CD4-positive, CD25-positive, alpha-beta regulatory T cell (primary cell): ENCODE data around the gene DMP1. TPM values are rescaled to one million over a fixed set of nuclear protein-coding genes. Genes with fewer than 3 reads are reported as not detected.
"Not testable (repeated sequence)": the region's sequence is repeated elsewhere in the genome, so short reads cannot be mapped to it uniquely, and the experiment has no call there.

Experiments used
- ATAC-seq, 2 donors: fragments of 150-1000 bp; cut with Tn5 transposase; one replicate each; pipeline ENCODE4 v1.10.0; 2021; ENCODE audit warnings: low read depth in 2 of 2, moderate number of reproducible peaks in 2 of 2, moderate library complexity in 1 of 2
- DNase-seq, 3 donors: peaks; one replicate each; pipeline versions ENCODE4 v3.0.0 to v3.0.0-alpha.2; 2012 to 2022; ENCODE audit warnings: mixed read lengths in 1 of 3
- H3K27ac ChIP-seq: one replicate; pipeline ENCODE4 v1.7.0; 2013; ENCODE audit warnings: mild to moderate bottlenecking, low read length; ENCODE audit not compliant: insufficient read depth, poor library complexity, severe bottlenecking
- H3K27me3 ChIP-seq: one replicate; pipeline ENCODE4 v1.7.0; 2013; ENCODE audit warnings: low read length; ENCODE audit not compliant: control insufficient read depth, insufficient read depth
- H3K36me3 ChIP-seq: one replicate; pipeline ENCODE4 v1.7.0; 2013; ENCODE audit warnings: mild to moderate bottlenecking, low read length, moderate library complexity; ENCODE audit not compliant: control insufficient read depth, insufficient read depth
- H3K4me1 ChIP-seq: 2 replicates; pipeline ENCODE4 v1.7.0; 2013; ENCODE audit warnings: mild to moderate bottlenecking, low read length; ENCODE audit not compliant: insufficient read depth, control insufficient read depth, poor library complexity, severe bottlenecking
- H3K4me3 ChIP-seq: one replicate; pipeline ENCODE4 v1.7.0; 2013; ENCODE audit warnings: low read depth, mild to moderate bottlenecking, low read length, moderate library complexity
- H3K9me3 ChIP-seq, 2 experiments: 1 replicate in 1 of 2; 2 replicates in 1 of 2; pipeline ENCODE4 v1.7.0; 2013; ENCODE audit warnings: low read length in 2 of 2, mild to moderate bottlenecking in 1 of 2, moderate library complexity in 1 of 2; ENCODE audit not compliant: control insufficient read depth in 2 of 2
- H3K27ac Mint-ChIP-seq, 3 donors: one replicate each; pipeline ENCODE4 v1.8.0; 2020 to 2022; ENCODE audit warnings: mild to moderate bottlenecking in 3 of 3, mixed read lengths in 3 of 3, moderate library complexity in 2 of 3
- H3K27me3 Mint-ChIP-seq: one replicate; pipeline ENCODE4 v1.8.0; 2022; ENCODE audit warnings: mild to moderate bottlenecking, mixed read lengths
- H3K36me3 Mint-ChIP-seq: one replicate; pipeline ENCODE4 v1.8.0; 2020; ENCODE audit warnings: mixed read lengths
- H3K4me1 Mint-ChIP-seq, 4 donors: one replicate each; pipeline ENCODE4 v1.8.0; 2020 to 2022; ENCODE audit warnings: mixed read lengths in 4 of 4, mild to moderate bottlenecking in 1 of 4
- H3K4me3 Mint-ChIP-seq, 4 donors: one replicate each; pipeline ENCODE4 v1.8.0; 2020 to 2022; ENCODE audit warnings: mild to moderate bottlenecking in 4 of 4, mixed read lengths in 4 of 4, moderate library complexity in 3 of 4
- H3K9me3 Mint-ChIP-seq, 7 donors: one replicate each; pipeline ENCODE4 v1.8.0; 2020 to 2022; ENCODE audit warnings: mixed read lengths in 7 of 7, mild to moderate bottlenecking in 3 of 7, moderate library complexity in 2 of 7
- polyA plus RNA-seq, 4 donors: library from polyadenylated mRNA; unstranded; fragments of 300-500 nt; fragmentation: Illumina TruSeq; gene quantifications; one replicate each; pipeline ENCODE4 v1.2.3, GENCODE V29; 2021
- total RNA-seq: library from RNA; stranded (reverse); gene quantifications from one replicate; pipeline ENCODE4 v1.2.3, GENCODE V29; 2022

DMP1 gene
- total and polyA plus RNA-seq, 5 donors from 2014 or later = not detected

DNA sequence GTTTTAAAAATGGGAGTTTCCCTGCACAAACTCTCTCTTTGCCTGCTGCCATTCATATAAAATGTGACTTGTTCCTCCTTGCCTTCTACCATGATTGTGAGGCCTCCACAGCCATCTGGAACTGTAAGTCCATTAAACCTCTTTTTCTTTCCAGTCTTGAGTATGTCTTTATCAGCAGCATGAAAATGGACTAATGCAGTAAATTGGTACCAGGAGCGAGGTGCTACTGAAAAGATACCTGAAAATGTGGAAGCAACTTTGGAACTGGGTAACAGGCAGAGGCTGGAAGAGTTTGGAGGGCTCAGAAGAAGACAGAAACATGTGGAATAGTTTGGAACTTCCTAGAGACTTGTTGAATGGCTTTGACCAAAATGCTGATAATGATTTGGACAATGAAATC lies 40.9 kb downstream of the DMP1 start:
- H3K27me3 ChIP-seq, ATAC-seq, H3K4me3 Mint-ChIP-seq, DNase-seq, H3K36me3 Mint-ChIP-seq, H3K4me1 Mint-ChIP-seq, H3K27me3 Mint-ChIP-seq, H3K27ac ChIP-seq, H3K4me1 ChIP-seq, H3K36me3 ChIP-seq, H3K4me3 ChIP-seq, H3K27ac Mint-ChIP-seq: not testable (repeated sequence)
- H3K9me3 Mint-ChIP-seq = peaks cover 0 to 19% (median 12%) of the 10 kb centered on the region in 7 donors
- peaks cover 7 to 17% of the 10 kb centered on the region in 2 experiments for H3K9me3 ChIP-seq

DNA sequence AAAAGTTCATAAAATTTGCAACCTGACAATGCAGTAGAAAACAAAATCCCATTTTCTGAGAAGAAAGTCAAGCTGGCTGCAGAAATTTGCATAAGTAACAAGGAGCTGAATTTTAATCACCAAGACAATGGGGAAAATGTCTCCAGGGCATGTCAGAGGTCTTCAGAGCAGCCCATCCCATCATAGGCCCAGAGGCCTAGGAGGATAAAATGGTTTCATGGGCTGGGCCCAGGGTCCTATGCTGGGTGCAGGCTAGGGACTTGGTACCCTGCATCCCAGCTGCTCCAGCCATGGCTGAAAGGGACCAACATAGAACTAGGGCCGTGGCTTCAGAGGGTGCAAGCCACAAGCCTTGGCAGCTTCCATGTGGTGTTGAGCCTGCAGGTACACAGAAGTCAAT lies 42.0 kb downstream of the DMP1 start:
- not testable (repeated sequence) for H3K36me3 Mint-ChIP-seq, H3K27ac ChIP-seq, H3K27me3 ChIP-seq, H3K4me1 Mint-ChIP-seq, H3K27me3 Mint-ChIP-seq, H3K4me3 ChIP-seq, H3K27ac Mint-ChIP-seq, H3K4me1 ChIP-seq, H3K4me3 Mint-ChIP-seq, H3K36me3 ChIP-seq, DNase-seq, ATAC-seq
- H3K9me3 Mint-ChIP-seq = peaks cover 0 to 19% (median 13%) of the 10 kb centered on the region in 7 donors
- peaks cover 7 to 17% of the 10 kb centered on the region in 2 experiments for H3K9me3 ChIP-seq

DNA sequence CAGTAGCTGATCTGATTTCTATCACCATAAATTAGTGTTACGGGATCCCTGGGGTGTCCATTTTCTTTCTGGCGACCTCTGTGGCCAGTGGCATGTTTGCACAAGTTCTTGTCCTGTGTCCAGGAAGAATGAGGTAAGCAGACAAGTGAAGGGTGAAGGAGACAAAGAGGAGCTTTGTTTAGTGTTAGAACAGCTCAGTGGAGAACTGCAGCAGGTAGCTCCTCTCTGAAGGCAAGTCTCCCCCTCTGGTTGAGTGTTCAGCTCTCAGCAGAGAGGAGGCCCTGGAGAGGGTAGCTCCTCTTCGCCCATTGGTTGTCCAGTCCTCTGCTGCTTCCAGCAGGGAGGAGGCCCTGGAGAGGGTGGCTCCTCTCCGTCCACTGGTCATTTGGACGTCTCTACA lies 47.2 kb downstream of the DMP1 start:
- Mint-ChIP-seq H3K27me3 (no peaks in the 10 kb centered on the region), H3K4me3 (no peak overlapping the region), H3K36me3 (no peaks in the 10 kb centered on the region), H3K9me3 (peaks cover 0 to 13% (median 4%) of the 10 kb centered on the region in 7 donors), H3K27ac (no peak overlapping the region), H3K4me1 (no peaks in the 10 kb centered on the region)
- peaks cover 5 to 7% of the 10 kb centered on the region in 2 experiments for H3K9me3 ChIP-seq
- no peak overlapping the region for H3K4me3 ChIP-seq
- H3K36me3 ChIP-seq = no peaks in the 10 kb centered on the region
- no peaks in the 10 kb centered on the region for H3K27me3 ChIP-seq
- ATAC-seq (no peak), DNase-seq (no peak)
- H3K27ac ChIP-seq = no peak overlapping the region
- no peaks in the 10 kb centered on the region for H3K4me1 ChIP-seq

DNA sequence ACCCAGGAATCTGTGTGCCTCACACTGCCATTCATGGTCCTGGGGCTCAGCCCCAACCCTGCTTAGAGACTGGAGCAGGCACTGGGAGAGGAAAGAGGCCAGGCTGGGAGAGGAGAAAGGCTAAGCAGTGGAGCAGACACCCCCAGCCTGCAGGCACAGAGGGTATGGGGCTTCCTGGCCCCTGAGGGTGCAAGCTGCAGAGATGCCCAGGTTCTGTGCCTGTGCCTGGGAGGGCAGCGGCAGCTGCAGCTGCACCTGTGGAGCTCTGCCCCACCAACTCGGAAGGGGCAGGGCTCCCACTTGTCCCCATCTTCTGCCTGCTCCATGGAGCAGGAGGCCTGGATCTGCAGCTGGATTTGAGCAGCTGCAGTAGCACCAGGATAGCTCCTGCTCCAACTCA lies 47.9 kb downstream of the DMP1 start:
- no peaks in the 10 kb centered on the region for H3K36me3 ChIP-seq
- Mint-ChIP-seq H3K4me3 (no peak overlapping the region), H3K9me3 (peaks cover 0 to 11% (median 4%) of the 10 kb centered on the region in 7 donors), H3K4me1 (no peaks in the 10 kb centered on the region), H3K27me3 (no peaks in the 10 kb centered on the region), H3K36me3 (no peaks in the 10 kb centered on the region), H3K27ac (no peak overlapping the region)
- H3K9me3 ChIP-seq = peaks cover 0 to 5% of the 10 kb centered on the region in 2 experiments
- H3K4me1 ChIP-seq = no peaks in the 10 kb centered on the region
- DNase-seq (no peak), ATAC-seq (no peak)
- H3K27ac ChIP-seq = no peak overlapping the region
- H3K4me3 ChIP-seq = no peak overlapping the region
- no peaks in the 10 kb centered on the region for H3K27me3 ChIP-seq

DNA sequence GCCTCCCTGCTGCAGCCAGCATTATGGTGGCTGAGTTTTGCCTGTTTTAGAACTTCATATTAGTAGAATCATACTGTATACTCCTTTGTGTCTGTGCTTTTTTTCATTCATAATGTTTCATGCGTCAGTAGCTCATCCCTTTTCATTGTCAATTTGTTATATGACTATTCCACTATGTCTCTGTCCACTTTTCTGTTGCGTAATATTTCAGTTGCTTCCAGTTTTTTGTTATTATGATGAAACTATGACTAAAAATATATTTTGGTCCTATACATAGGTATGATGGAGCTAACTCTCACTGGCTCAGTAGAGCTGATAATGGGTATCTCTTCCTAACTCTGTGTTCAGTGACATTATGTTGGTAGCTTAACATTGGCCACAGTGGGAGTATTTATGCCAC lies 48.3 kb downstream of the DMP1 start:
- no peaks in the 10 kb centered on the region for H3K36me3 ChIP-seq
- no peak overlapping the region for H3K27ac ChIP-seq
- Mint-ChIP-seq H3K9me3 (peaks cover 0 to 7% (median 3%) of the 10 kb centered on the region in 7 donors), H3K27me3 (peaks cover 2% of the 10 kb centered on the region), H3K4me3 (no peak overlapping the region), H3K27ac (no peak overlapping the region), H3K36me3 (no peaks in the 10 kb centered on the region), H3K4me1 (no peaks in the 10 kb centered on the region)
- H3K27me3 ChIP-seq = no peaks in the 10 kb centered on the region
- no peak overlapping the region for H3K4me3 ChIP-seq
- no peak for ATAC-seq
- no peak for DNase-seq
- H3K9me3 ChIP-seq = peaks cover 0 to 4% of the 10 kb centered on the region in 2 experiments
- H3K4me1 ChIP-seq = no peaks in the 10 kb centered on the region

DNA sequence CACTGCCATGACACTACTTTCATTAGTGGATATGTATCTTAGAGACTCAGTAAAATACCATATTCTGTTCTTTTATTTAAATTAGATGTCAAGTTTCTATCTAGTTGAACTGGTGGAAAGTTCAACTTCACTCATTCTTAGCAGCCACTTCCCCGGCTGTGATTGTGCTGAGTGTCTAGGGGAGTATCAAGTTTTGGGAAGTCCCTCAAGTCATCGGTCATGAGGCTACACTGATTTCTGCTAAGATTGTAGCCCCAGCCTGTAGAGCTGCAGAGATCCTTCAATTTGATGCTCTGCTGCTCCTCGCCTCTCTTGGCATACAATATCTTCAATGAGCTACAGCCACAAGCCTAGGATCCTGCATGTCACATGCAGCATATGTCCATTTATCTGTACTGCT lies 53.9 kb downstream of the DMP1 start:
- H3K9me3 Mint-ChIP-seq = peaks cover 0 to 3% (median 0%) of the 10 kb centered on the region in 7 donors
- no peak overlapping the region for H3K4me3 Mint-ChIP-seq
- DNase-seq (no peak), ATAC-seq (no peak)
- no peaks in the 10 kb centered on the region for H3K4me1 ChIP-seq
- no peak overlapping the region for H3K27ac ChIP-seq
- no peaks in the 10 kb centered on the region for H3K27me3 ChIP-seq
- H3K4me3 ChIP-seq = no peak overlapping the region
- no peaks in the 10 kb centered on the region for H3K9me3 ChIP-seq
- peaks cover 11% of the 10 kb centered on the region for H3K27me3 Mint-ChIP-seq
- no peaks in the 10 kb centered on the region for H3K36me3 ChIP-seq
- no peak overlapping the region for H3K27ac Mint-ChIP-seq
- no peaks in the 10 kb centered on the region for H3K4me1 Mint-ChIP-seq
- H3K36me3 Mint-ChIP-seq = no peaks in the 10 kb centered on the region

DNA sequence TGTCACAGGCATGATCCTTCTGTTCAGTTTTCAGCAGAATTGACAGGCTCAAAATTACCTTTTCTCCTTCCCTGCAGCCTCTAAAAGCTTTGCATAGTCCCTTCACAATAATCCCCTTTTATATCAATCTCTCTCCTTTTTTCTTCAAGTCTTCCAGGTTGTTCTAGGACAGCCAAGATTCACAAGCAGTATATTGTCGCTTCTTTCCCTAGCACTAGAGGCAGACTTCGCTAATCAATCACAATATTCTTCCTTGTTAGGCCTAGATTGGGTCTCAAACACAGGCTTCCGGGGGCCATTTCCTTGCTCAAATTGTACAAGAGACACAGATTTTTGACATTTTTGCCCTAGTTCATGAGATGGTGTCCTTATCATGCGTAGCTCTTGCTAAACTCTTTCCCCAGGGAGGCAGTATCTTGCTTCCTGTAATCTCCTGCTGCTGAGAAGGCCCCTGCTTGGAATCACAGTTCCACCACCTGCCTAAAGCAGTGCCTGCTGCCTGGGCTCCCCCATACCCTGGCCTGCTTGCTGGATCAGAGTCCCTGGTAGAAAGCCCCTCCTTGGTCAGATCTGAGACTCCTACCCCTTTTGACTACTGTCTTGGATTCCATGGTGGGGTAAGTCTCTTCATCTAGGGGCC lies 57.3 kb downstream of the DMP1 start:
- no peak for ATAC-seq
- no peak for DNase-seq

More for the DNA sequence above, 57.3 kb downstream of the DMP1 start:
- Mint-ChIP-seq H3K36me3 (no peaks in the 10 kb centered on the region), H3K27me3 (peaks cover 11% of the 10 kb centered on the region), H3K9me3 (peaks cover 0 to 3% (median 1%) of the 10 kb centered on the region in 7 donors), H3K27ac (no peak overlapping the region), H3K4me3 (no peak overlapping the region), H3K4me1 (no peaks in the 10 kb centered on the region)
- H3K4me3 ChIP-seq = no peak overlapping the region
- H3K9me3 ChIP-seq = no peaks in the 10 kb centered on the region
- no peak overlapping the region for H3K27ac ChIP-seq
- H3K36me3 ChIP-seq = no peaks in the 10 kb centered on the region
- no peaks in the 10 kb centered on the region for H3K4me1 ChIP-seq
- no peaks in the 10 kb centered on the region for H3K27me3 ChIP-seq
